ENCODE data around the gene FOXO3.

Gene FOXO3

GRCh38 chr6:108598305-108598863 is 37.7 kb downstream of the FOXO3 start:
- peak in 1 of 2 donors; percentile 5 for DNase-seq

GRCh38 chr6:108604156-108604555 is 43.4 kb downstream of the FOXO3 start:
- DNase-seq = no peak

GRCh38 chr6:108606250-108606690 is 45.6 kb downstream of the FOXO3 start:
- DNase-seq = no peak

GRCh38 chr6:108608453-108609275 is 47.9 kb downstream of the FOXO3 start:
- no peak for DNase-seq

- no peak for DNase-seq
Observed at GRCh38 chr6:108609276-108609769, 48.6 kb downstream of the FOXO3 start.

GRCh38 chr6:108610270-108610839 is 49.6 kb downstream of the FOXO3 start:
- DNase-seq = no peak

- DNase-seq = no peak
Observed at GRCh38 chr6:108610957-108611586, 50.4 kb downstream of the FOXO3 start.

GRCh38 chr6:108612852-108613251 is 52.1 kb downstream of the FOXO3 start:
- DNase-seq = no peak

- no peak for DNase-seq
Observed at GRCh38 chr6:108616544-108616943, 55.8 kb downstream of the FOXO3 start.

- DNase-seq = no peak
Observed at GRCh38 chr6:108616973-108617372, 56.3 kb downstream of the FOXO3 start.

GRCh38 chr6:108618623-108619152 is 58.0 kb downstream of the FOXO3 start:
- DNase-seq = no peak

GRCh38 chr6:108619431-108620197 is 58.9 kb downstream of the FOXO3 start:
- no peak for DNase-seq

- peak in 1 of 2 donors; percentile 9 for DNase-seq
Observed at GRCh38 chr6:108621117-108621516, 60.4 kb downstream of the FOXO3 start.

- no peak for DNase-seq
Observed at GRCh38 chr6:108622641-108623298, 62.1 kb downstream of the FOXO3 start.

GRCh38 chr6:108623995-108624394 is 63.3 kb downstream of the FOXO3 start:
- no peak for DNase-seq

GRCh38 chr6:108625581-108625980 is 64.9 kb downstream of the FOXO3 start:
- DNase-seq = no peak

GRCh38 chr6:108626777-108627176 is 66.1 kb downstream of the FOXO3 start:
- no peak for DNase-seq

GRCh38 chr6:108627692-108628550 is 67.2 kb downstream of the FOXO3 start:
- DNase-seq = no peak

- DNase-seq = no peak
Observed at GRCh38 chr6:108630050-108630714, 69.5 kb downstream of the FOXO3 start.

GRCh38 chr6:108632441-108632840 is 71.7 kb downstream of the FOXO3 start:
- DNase-seq = no peak

Data from stimulated activated CD4-positive, alpha-beta T cell treated with anti-CD3 and anti-CD28 coated beads, Interleukin-2, amount 100 ng/mL, for 48 hours (primary cell).